Measurements from ENCODE around the gene CLTRN.
"Not testable (repeated sequence)": the region's sequence is repeated elsewhere in the genome, so short reads cannot be mapped to it uniquely, and the experiment has no call there.

DNA sequence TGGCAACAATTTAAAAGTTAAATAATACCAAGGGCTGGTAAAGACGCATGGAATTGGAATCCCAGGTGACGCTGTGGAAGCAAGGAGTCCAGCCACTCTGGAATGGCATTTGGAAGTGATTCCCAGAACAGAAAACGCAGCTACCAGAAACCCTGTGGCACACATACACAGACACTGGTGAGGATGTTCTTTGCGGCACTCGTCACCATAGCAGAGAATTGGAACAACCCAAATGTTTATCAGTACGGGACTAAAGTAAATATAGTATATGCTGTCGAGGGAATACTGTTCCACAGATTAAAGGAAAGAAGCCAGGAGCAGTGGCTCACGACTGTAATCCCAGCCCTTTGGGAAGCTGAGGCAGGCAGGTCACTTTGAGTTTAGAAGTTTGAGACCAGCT is 39.7 kb upstream of the CLTRN start:
- TF ChIP-seq, protein P1, sequence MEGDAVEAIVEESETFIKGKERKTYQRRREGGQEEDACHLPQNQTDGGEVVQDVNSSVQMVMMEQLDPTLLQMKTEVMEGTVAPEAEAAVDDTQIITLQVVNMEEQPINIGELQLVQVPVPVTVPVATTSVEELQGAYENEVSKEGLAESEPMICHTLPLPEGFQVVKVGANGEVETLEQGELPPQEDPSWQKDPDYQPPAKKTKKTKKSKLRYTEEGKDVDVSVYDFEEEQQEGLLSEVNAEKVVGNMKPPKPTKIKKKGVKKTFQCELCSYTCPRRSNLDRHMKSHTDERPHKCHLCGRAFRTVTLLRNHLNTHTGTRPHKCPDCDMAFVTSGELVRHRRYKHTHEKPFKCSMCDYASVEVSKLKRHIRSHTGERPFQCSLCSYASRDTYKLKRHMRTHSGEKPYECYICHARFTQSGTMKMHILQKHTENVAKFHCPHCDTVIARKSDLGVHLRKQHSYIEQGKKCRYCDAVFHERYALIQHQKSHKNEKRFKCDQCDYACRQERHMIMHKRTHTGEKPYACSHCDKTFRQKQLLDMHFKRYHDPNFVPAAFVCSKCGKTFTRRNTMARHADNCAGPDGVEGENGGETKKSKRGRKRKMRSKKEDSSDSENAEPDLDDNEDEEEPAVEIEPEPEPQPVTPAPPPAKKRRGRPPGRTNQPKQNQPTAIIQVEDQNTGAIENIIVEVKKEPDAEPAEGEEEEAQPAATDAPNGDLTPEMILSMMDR (conservative IDR thresholded peaks at IDR 0.05 in 1 of 2, IDR thresholded peaks at IDR 0.05 in 1 of 2; ENCODE audit: low read depth in 1 of 2, low read length in 2 of 2), result not testable (repeated sequence)
- not testable (repeated sequence) for TF ChIP-seq EZH2 (IDR thresholded peaks at IDR 0.05; ENCODE audit: low read length, missing control alignments)

Measured in fibroblast of lung (primary cell).